ENCODE results near the gene URGCP.

DNA sequence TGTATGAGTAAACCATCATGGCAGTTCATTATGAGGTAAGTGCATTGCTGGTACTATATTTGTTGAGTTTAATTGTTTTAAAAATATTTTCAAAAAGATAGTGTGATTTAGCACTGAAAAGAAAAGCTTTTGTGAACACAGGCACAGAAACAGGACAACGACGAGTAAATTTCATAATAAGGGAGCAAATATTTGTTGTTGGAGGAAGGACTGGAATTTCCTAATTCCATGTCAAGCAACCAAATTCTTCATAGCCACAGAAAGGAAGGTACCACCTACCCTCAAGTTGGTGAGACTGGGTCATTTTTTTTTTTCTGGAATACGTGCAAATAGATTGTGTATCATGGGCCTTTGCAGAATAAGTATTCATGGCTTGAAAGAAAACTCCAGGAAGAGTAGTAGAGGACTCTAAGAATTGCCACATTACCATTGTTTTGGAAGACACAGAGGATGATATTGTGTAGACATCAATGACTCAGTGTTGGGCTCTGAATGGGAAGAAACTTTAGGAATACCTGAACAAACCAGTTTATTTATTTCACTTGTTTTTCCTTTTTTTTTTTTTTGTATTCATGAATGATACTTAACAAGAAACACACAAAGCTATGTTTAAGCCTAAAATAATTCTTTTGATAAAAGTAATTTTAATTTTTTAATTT lies 27.6 kb upstream of the URGCP start:
- TF ChIP-seq POLR2A (IDR thresholded peaks at IDR 0.05): no peak
- TF ChIP-seq, protein P1, sequence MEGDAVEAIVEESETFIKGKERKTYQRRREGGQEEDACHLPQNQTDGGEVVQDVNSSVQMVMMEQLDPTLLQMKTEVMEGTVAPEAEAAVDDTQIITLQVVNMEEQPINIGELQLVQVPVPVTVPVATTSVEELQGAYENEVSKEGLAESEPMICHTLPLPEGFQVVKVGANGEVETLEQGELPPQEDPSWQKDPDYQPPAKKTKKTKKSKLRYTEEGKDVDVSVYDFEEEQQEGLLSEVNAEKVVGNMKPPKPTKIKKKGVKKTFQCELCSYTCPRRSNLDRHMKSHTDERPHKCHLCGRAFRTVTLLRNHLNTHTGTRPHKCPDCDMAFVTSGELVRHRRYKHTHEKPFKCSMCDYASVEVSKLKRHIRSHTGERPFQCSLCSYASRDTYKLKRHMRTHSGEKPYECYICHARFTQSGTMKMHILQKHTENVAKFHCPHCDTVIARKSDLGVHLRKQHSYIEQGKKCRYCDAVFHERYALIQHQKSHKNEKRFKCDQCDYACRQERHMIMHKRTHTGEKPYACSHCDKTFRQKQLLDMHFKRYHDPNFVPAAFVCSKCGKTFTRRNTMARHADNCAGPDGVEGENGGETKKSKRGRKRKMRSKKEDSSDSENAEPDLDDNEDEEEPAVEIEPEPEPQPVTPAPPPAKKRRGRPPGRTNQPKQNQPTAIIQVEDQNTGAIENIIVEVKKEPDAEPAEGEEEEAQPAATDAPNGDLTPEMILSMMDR (IDR thresholded peaks at IDR 0.05): no peak
